Activated T-cell treated with anti-CD3 and anti-CD28 coated beads for 1 hour (primary cell): Measurements from ENCODE around the gene INF2.
A peak's percentile ranks its signal among the peaks of the same experiment; 100 is the strongest.

Experiments
- DNase-seq: peaks from one replicate; pipeline ENCODE4 v3.0.0-alpha.2; 2020; ENCODE audit warnings: low read depth

The INF2 gene

DNA sequence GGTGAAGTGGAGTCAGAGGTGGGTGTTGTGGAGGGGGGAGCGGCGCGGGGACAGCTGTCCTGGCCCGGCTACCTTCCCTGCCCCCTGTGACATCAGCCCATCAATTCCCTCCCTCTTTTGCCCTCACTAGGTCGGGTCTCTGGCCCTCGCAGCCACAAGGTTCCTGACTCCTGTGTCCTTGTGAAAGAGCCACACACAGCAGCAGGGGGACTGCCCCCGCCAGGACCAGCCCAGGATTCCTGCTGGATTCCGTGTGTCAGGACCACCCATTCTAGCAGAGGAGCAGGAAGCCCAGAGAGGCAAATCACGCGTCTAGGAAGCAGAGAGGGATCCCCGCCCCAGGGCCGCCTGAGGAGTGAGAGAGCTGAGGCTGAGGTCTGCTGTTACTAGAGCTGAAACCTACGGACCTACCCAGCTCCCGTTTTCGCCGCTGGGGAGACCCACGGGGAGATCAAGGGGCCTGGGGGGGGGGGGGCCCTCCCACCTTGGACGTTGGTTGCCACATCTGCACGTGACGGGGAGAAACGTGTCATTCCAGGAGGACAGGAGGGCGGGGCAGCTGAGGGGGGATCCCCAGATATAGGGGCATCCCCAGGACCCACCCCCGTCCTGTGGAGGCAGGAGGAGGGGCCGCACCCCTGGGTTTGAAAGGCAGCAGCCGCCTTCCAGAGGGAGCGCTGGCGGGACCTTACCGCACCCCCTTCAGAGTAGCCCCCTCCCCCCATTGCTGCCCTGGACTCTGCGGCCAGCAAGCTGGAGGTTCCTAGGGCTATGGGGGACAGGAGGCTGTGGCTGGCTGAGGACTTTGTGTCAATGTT, 12.5 kb upstream of the INF2 start:
- no peak for DNase-seq

- peak; percentile 50 for DNase-seq
These were observed 11.7 kb upstream of the INF2 start for GRCh38 chr14:104677512-104678332.

DNA sequence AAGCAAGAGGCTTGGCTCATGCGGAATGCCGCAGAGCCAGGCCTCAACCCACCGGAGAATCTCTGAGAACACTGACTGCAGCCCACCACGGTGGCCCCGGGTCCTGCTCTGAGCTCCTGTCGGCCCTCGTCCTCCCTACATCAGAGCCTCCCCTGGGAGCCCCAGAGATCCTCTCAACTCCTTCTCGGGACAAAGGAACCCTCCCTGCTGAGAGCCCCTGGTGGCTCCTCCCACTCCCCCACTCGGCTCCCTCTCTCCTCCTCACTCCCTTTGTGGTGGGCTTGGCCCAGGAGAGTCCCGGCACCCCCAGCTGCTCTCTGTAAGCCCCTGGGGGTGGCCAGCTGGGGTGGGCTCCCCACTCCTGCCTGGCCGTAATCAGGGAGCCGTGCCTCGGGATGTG, 11.1 kb upstream of the INF2 start:
- DNase-seq: no peak

GRCh38 chr14:104678901-104679705, 10.3 kb upstream of the INF2 start:
- DNase-seq: no peak

- no peak for DNase-seq
These were observed 9.2 kb upstream of the INF2 start for GRCh38 chr14:104680056-104680805.

DNA sequence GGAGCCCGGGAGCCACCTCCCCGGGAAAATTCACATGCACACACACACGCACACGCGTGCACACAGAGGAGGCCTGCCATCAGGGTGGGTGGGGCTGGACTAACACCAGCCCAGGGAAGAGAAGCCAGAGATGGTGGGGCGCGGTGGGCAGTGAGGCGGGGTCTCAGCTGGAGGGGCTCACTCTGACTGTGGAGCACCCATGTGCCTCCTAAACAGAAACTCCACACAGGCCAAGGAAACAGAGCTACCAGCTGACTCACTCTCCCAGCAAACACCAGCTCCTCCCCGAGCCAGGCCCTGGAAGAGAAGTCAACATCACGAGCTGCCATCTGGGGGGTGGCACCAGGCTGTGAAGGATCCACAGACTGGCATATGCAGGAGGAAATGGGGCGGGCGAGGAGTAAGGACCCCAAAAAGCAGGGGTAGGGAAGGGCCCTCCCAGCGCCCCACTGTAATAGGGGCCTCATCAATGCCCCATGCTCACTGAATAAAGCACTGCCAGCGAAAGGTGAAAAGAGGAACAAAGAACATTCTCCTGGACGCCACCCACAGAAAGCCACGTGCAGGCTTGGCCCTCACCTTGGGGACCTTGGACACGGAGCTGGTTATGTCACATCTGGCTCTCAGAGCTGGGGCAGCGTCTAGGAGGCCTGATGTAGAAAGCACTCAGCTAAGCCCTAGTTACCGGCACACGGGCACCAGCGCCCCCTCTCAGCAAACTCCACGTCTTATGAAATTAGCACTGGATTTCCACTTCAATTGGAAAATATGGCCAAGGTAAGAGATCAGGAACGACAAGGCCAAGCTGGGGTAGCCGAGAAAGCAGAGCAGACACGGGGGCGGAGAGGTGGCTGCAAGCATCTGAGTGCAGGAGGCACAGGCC, 8.4 kb upstream of the INF2 start:
- no peak for DNase-seq

DNA sequence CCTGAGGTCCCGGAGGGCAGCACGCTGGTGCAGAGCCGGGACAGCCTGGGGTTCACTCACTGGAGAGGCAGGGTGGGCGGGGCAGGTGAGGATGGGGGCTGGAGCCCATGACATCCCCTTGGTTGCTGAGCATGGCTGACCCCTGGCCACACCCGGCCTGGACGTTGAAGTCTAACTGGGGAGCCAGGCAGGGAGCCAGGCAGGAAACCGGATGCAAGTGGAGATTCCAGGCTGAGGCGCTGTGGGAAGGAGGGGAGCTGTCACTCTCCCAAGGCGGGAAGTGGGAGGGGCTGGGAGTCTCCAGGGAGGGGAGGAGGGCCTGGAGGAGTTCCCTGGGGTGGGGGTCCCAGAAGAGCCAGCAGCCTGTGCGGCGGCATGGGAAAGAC, 7.7 kb upstream of the INF2 start:
- DNase-seq: no peak

- DNase-seq: no peak
These were observed 7.3 kb upstream of the INF2 start for GRCh38 chr14:104682107-104682593.

DNA sequence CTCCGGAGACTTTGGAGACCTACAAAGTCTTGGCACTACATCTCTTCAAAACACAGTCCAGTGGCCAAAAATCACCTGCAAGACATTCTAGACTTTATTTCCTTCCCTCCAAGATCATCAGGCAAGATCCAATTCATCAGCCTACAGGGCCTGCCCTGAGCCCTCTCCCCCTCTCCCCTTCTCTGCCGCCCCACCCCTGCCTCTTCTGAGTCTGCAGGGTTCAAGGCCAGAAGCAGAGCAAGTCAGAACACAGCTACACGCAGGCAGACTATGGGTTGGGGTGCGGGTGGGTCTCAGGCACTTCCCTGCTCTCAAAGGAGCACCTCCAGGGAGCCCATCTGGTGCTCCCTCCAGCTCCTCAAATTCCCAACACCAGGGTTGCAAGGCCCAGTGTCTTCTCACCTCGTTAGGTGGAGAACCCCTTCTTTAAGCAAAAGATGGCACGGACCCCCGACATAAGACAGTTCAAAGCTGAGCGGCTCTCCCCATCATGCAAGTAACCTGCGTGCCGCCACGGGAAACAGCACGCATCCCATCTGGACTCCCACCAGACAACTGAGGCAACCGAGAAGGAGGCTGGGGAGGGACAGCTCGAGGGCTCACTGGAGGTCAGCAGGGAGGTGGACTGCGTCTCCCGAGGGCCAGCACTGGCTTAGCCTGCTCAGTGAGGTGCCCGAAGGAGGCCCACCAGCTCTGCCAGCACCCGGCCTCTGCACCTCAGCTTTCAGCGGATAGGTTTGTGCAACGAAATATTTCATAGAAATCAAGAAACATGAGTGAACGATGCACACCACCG, 5.6 kb upstream of the INF2 start:
- no peak for DNase-seq

GRCh38 chr14:104684449-104684821, 5.0 kb upstream of the INF2 start:
- no peak for DNase-seq

GRCh38 chr14:104685216-104685997, 4.0 kb upstream of the INF2 start:
- no peak for DNase-seq

DNA sequence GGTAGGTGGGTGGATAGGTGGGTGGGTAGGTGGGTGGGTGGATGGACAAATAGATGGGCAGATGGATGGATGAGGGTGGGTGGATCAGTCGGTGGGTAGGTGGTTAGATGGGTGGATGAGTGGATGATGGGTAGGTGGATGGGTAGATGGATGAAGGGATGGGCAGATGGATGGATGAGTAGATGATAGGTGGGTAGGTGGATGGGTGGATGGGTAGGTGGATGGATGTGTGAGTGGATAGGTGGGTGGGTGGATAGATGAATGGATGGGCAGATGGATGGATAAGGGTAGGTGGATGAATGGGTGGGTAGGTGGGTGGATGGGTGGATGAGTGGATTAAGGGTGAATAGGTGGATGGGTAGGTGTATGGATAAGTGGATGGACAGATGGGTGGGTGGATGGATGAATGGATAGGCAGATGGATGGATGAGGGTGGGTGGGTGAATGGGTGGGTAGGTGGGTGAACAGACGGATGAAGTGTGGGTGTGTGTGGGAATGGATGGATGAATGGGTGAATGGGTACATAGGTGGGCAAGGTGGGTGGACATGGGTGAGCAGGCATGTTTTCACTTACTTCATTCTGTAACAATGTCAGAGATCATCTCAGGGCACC, 3.3 kb upstream of the INF2 start:
- no peak for DNase-seq

DNA sequence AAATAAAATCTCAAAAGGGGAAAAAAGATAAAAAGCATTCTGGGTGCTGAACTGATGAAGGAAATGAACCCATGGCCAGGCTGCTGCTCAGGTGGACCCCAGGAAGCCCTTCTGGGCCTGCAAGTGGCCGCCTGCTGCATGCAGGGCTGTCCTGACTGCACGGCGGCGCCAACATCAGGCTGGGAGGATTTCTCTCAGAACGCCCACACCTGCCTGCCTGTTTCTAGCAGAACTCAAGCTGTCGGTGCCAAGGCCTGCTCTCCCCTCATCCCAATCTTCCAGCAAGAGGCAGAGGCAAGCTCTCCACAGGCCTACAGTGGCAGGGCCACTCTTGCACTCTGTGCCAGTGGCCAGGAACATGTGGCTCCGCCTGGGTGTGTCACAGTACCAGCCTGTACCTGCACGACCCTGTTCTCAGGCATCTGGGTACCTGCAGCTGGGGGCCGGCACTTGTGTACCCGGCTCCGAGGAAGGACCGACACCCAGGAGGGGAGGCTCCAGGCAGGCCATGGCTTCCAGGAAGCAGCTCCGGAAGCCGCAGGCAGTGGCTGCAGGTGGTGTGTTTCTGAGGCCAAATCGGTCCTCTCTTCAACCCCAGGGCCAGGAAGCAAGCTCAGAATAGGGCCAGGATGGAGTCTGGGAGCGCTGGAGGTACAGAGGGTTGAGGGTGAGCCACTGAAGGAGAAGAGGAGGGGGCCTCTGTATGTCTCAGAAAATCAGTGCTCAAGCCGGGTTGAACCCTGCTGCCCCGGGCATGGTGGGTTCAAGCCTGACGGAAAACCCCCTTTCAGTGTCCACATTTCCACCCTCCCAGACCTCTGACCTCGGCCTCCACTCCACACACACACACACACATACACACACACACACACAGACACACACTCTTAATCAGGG, 2.5 kb upstream of the INF2 start:
- DNase-seq: no peak

- no peak for DNase-seq
These were observed 1.6 kb upstream of the INF2 start for GRCh38 chr14:104687601-104688504.

- no peak for DNase-seq
These were observed 811 bp upstream of the INF2 start for GRCh38 chr14:104688505-104689108.
